ENCODE results near the gene CTSD.

Gene CTSD

DNA sequence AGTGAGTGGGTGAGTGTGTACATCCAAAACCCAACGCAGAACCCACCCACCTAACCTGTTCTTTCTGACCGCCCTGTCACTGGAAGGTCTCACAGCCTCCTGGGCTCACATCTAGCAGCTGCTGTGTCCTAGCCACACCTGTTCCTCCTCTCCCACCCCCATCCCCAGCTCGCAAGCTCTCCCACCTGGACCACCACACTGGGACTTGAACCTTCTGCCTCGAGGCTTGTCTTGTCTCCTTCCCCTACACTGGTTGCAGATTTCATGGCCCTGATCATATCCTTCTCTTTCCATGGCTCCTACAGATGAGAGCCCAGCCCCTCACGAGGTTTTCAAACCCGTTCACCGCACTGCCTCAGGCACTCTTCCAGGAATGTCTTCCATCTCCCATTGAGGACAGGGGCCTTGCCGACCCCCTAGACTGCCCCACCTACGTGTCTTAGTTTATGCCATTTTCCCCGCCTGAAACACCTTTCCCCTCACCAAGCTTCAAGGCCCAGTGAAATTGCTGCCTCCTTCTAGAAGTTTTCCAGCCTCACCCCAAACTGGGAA lies 20.1 kb downstream of the CTSD start:
- DNase-seq: no peak

DNA sequence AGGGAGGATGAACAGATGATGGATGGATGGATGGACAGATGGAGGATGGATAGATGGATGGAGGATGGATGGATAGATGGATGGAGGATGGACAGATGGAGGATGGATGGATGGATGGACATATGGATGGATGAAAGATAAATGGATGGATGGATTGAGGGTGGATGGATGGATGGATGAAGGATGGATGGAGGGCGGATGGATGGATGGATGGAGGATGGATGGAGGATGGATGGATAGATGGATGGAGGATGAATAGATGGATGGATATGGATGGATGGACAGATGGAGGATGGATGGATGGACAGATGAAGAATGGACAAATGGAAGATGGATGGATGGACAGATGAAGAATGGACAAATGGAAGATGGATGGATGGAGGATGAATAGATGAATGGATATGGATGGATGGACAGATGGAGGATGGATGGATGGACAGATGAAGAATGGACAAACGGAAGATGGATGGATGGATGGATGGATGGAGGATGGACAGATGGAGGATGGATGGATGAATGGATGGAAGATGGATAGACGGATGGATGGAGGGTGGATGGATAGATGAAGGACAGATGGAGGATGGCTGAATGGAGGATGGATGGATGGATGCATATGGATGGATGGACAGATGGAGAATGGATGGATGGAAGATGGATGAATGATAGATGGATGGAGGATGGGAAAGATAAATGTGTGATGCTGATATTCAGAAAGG lies 20.7 kb downstream of the CTSD start:
- DNase-seq: no peak

DNA sequence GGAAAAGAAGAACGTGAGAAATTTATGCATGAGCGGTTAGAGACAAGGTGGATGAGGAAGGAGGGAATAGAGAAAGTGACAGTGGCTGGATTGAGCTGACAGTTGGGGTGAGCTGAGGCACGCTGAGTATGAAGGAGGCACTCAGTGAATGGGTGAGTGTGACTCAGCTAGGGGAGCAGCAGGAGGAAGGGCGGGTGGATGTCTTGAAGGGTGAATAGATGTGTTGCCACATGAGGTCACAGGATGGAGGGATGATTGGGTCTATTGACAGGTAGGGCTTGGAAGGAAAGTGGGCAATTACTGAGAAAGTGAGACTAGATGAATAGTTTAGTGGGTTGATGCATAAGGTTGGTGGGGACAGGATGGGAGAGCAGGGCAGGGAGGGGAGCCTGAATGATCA lies 21.4 kb downstream of the CTSD start:
- no peak for DNase-seq

DNA sequence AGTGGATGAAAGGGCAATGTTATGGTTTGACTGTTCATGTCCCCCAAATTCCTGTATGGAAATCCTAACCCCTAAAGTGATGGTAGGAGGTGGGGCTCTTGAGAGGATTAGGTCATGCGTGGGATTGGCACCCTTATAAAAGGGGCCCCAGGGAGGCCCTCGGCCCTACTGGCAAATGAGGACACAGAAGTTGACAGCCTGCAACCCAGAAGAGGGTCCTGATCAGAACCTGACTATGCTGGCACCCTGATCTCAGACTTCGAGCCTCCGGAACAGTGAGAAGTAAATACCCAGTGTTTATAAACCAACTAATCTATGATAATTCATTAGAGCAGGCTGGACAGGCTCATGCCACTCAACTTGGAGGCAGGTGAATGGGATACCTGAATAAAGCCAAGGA lies 22.0 kb downstream of the CTSD start:
- DNase-seq: no peak

DNA sequence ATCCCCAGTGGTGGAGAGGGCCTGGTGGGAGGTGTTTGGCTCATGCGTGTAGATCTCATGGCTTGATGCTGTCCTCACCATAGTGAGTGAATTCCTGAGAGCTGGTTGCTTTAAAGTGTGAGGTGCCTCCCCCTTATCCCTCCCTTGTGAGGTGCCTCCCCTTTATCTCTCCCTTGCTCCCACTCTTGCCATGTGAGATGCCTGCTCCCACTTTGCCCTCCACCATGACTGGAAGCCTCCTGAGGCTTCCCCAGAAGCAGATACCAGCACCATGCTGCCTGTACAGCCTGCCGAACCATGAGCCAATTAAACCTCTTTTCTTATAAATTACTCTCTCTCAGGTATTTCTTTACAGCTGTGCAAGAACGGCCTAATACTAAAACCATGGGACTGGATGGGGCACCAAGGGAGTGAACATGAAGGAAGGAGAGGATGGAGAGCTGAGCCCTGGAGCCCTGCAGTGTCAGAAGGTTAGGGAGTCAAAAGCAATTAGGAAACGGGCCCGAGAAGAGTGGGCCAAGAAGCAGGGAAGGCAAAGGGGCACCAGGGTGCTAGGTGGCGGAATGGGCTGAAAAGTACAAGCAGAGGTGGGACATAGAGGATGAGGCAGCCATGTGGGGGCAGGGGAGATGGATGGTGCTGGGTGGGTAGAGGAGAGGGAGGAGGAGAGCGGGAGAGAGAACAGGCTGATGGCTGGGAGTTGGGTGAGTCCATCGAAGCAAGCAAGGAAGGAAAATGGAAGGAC lies 22.8 kb downstream of the CTSD start:
- DNase-seq: no peak

DNA sequence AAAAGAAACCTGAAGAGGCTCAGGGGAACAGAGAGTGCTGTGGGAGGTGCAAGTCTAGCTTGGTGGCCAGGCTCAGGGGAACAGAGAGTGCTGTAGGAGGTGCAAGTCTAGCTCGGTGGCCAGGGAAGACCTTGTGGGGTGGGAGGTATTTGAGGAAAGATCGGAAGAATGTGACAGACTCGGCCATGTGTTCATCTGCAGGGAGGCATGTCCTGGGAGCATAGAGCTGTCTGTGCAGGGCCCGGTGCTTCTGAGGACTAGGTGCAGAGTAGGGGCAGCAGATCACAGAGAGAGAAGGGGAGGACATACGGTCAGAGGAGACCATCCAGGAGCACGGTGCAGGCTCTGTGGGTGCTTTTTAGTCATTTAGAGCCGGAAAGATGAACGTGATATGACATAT lies 24.2 kb downstream of the CTSD start:
- DNase-seq: no peak

DNA sequence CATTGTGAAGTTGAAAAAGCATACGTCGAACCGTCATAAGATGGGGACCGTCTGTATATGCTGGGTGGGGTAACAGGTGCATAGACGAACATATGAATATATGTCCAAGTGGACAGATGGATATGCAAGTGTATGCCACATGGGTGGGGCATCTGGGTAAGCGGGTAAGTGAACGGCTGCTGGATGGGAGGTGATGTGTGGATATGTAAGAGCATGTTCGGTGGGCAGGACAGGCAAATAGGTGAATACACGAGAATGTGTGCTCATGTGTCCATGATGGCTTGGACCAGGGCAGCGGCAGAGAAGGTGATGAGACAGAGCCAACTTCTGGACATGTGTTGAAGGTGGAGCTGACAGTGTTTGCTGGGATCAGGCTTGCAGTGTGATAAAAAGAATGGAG lies 25.3 kb downstream of the CTSD start:
- no peak for DNase-seq

DNA sequence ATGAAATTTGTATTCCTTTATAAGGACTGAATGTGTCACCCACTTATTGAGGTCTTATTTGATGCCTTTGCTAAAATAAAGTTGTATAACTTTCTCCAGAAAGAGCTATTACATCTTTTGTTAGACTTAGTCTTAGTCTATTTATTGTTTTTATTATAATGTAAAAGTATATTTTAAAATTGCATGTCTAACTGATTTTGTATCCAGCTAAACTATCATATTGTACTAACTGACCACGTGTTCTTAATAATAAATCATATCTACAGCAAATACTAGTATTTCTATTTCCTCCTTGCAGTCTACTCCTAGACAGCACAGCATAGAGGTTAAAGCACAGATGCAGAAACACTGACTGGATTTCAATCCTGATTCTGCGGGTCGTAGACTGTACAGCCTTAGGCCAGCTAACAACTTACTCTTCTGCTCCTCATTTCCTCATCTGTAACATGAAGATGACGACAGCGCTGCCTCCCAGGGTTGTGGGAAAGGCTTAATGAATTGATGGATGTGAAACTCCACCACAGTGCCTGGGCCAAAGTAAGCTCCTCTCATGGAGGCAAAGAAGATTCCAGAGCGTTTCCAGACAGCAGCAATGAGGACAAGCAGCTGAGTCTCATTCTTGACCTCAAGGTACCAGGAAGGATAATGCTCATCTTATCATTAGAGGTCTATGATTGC lies 26.5 kb downstream of the CTSD start:
- no peak for DNase-seq

DNA sequence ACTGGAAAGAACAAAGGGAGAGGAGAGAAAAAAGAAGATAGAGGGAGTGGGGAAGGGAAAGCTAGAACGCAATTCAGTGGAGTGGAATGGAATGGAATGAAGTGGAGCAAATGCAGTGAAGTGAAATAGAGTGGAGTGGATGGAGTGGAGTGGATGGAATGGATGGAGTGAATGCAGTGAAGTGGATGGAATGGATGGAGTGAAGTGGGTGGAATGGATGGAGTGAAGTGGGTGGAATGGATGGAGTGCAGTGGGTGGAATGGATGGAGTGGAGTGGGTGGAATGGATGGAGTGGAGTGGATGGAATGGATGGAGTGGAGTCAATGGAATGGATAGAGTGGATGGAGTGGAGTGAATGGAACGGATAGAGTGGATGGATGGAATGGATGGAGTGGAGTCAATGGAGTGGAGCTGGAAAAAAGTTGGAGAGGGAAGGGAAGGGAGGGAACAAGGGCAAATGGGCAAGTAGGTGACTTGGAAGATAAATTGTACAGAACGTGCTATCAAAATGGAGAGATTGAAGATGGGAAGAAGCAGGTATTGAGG lies 27.2 kb downstream of the CTSD start:
- DNase-seq: no peak

DNA sequence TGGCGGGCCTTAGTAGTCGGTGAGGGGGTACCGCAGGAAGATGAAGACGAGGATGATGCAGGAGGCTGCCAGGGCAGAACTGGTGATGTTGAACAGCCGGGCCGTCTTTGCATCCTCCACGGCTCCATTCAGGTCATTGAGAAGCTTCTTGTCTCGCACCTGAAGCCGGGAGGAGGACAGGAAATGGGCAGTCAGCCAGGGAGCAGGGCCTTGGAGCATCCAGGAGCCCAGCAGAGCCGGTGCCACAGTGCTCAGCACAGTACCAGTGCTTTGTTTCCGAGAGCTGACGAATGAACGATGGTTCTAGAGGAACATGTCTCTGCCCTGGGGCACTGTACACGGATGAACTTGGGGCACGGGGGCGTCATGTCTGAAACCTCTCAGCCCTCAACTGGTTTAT lies 28.5 kb downstream of the CTSD start:
- no peak for DNase-seq

DNA sequence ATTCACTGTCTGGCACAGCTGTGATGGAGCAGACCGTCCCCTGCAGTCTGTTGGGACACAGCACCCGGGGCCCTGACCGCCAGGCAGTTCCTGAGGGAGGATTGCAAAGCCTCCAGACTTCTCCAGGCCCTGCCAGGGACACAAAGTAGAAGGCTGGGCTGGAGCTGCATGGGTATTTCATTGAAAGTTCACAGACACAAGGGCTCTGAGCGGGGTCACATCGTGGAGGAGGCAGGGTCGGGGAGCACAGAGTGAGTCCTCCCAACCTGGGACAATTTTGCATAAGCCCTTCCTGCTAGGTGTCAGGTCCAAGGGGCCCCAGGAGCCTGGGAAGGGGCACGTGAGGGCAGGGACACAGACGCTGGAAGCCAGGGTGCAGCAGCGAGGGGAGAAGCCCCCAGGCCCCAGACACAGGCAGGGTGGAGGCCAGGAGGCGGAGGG lies 29.1 kb downstream of the CTSD start:
- DNase-seq: no peak

DNA sequence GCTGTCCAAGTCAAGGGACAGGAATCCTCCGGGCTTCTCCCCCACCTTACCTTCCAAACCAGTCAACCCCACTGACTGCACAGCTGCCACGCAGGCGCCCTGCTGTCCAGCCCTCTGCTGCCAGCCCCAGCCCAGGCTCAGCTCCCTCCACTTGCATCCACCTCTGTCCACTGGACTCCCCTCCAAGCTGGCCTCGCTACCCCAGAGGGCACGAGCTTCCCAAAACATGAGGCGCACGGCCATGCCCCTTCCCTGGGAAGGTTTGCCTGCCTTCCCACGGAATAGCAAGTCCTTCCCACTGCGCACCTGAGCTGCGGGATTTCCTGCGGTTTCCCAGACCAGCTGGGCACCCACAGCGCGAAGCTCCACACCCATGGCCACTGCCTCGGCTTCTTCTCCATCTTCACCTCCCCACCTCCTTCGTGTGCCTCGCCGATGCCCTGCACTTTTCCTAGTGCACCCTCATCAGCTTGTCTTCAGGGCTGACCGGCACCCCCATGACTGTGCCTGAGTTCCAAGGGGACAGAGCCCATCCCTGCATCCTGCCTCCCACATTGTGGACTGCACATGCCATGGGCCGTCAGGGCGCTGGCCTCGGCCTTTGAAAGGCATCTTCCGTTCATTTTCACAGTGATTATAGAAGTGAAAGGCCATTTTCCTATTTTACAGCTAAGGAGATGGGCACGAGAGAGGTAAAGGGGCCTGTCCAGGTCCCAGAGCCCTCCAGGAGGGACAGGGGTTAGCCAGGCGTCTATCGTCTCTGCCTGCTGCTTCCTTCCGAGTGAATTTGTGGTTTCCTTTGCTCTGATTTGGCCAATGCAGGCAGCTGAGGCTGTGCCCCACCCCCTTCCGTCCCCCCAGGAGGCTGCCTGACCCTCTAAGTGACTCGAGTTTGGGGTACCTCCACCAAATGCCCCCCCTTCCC lies 29.7 kb downstream of the CTSD start:
- no peak for DNase-seq

DNA sequence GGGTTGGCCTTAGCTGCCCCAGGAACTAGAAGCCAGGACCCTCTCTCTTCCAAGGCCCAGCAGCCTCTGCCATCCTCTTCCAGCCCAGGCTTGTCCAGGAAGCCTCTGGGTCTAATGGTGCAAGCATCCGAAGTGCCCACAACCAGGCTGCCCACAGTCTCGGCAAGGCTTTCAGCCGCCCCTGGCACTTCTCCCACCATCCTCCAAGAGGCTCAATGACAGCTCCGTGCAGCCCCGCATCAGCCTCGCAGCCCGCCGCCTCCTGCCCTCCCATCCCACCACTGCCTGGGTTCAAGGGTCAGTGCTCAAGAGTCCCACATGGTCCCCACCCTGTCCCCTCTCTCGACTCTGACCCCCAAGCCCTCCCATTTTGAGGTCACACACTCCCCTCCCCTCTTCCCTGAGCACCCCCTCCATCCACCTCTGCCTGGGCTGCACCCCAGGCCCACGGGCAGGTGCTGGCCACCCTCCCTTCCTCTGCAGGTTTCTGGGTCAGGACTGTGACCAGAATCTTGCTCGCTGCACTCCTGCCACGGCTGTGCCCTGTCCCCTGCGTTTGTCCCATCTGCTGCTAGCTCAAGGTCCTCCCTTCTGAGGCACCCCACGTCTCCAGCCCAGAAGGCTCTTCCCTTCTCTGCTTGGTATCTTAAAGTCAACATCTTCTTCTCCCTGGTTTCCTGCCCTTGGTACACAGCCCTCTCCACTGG lies 30.6 kb downstream of the CTSD start:
- no peak for DNase-seq

DNA sequence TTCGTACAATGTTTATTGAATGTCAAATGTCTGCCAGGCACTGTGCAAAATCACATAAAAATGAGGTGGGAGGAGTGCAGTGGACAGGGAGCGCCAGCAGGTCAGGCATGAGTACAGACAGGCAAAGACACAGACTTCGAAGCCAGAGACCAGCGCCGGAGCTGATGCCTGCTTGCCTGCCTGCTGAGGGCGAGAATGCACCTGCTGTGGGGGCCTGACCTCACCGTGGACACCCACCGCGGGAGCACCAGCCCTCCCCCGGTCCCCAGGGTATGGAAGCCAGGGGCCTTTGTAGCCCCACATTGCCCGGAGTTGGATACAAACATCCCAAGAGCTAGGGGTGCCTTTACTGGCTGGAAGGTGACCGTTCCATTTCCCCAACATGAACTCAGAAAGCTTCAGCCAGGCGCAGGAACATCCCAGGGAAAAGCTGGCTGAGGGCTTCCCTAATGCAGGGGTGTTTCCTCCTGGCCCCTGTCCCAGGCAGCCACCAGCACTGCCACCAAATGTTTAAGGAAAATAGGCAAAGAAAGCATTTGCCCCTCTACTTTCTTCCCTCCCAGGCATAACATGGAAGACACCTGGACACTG lies 31.2 kb downstream of the CTSD start:
- DNase-seq: no peak

DNA sequence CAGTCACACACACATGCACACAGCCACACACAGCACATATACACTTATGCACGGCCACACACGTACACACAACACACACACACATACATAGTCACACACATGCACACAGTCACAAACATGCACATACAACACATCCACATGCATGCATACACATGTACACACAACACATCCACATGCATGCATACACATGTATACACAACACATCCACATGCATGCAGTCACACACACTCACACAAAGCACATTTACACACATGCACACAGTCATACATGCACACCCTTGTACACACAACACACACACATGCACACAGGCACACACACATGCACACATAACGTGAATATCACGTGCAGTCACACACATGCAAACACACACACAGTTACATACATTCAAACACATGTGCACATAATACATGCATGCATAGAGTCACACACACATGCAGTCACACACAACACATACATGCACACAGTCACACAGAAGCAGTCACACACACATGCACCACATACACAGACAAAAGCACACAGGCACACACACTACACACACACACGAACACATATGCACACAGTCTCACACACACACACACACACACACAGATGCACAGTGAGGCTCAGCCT lies 32.2 kb downstream of the CTSD start:
- DNase-seq: no peak

DNA sequence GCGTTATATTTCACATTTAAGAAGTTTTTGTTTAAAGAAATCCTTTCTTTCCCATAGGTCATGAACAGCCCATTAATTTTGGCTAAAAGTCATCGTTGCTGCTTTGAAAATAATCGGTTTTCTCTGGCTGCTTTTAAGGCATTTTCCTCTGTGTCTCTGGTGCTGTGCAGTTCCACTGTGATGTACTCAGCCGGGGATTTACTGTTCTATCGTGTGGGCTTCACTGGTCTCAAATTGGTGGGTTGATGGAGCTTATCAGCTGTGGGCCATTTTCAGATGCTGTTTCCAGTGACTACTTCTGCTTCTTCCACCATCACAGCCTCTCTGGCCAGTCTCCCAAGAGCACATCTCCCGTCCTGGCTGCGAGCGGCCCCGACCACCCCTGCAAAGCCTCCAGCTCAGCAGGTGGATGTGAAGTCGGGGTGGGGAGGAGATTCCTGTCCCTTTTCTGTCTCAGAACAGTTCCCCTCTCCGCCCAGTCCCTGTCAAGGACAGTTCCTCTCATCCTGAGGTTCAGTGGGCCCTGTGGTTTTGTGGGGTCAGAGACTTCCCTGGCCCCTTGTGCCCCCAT lies 33.6 kb downstream of the CTSD start:
- DNase-seq: no peak

DNA sequence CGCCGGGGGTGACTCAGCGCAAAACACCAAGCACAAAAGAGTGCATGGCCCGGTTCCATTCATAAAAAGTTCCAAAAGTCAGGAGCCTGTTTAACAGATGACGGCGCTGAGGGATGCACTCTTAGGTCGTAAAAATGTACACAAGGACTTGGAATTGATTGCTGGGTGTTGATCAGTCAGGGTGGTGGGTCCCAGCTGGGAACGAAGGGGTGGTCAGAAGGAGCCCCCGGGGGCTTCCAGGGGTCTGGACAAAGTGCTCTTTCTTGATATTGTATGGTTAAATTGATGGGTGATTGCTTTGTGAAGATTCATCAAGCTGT lies 34.1 kb downstream of the CTSD start:
- DNase-seq: no peak

DNA sequence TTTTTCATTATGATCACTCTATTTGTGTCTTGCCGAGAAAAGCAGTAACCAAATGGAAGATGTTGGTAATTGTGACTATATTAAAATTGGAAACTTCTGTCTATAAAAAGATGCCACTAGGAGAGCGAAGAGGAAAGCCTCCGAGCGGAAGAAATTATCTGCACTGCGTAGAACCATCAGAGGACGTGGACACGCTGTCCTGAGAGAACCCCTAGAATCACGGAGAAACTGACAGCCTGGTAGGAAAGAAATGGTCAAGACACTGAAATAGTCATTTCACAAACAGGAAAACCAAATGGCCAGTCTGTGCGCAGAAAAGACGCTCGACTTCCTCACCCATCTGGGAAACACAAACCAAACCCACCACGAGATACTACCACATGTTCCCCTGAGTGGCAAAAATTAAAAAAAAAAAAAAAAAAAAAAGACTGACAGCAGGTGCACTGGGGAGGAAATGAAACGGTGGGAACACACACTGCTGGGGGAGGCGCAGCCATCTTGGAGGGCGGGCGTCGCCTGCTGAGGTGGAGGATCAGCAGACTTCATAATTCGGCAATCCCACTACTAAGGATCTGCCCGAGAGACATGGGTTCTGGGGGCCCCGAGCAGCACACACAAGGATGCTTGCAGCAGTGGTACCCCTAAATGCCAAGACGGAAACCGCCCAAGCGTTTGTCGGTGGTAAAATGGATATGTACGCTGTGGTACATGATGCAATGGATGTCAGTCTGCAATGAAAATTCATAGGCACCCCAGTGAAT lies 34.6 kb downstream of the CTSD start:
- peak; percentile 42 for DNase-seq

DNA sequence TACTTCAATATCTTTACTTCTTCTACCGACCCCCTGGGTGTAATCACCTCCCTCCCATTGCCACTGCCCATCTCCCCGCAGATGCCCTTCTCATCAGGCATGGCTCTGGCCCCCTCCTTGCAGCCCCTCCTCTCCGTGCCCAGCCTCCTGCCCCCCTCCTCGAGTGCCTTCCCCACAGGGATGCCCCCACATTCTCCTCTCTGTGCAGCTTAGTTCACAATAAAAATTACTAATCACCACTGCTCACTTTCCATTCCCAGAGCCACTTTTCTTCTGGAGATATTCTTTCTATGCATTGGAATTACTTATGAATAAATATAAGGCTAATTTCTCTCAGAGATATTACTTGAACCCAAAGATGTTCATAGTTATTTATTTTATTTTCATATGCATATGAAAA lies 35.4 kb downstream of the CTSD start:
- DNase-seq: no peak

DNA sequence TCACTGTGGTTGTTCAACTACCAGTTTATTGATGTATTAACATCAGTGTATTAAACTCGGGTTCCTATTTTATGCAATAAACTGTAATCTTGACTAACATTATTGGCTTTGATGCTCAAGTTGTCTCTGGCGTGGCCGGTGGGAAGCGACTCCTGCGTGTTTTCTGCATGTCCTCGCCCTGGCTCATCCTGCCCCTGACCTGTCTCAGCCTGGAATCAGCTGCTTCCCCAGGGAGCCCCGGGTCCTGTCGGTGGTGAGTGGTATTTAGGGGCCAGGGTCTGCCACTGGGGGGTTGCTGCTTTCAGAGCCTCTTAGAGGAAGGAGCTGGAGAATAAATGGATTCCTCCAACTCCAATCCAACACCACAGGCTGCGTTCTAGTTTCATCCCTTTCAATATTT lies 35.9 kb downstream of the CTSD start:
- no peak for DNase-seq

Data from activated CD4-positive, alpha-beta T cell treated with anti-CD3 and anti-CD28 coated beads, Interleukin-10, Interleukin-2, amounts not matched to agents 100 ng/mL and 50 ng/mL, durations not matched to agents 16 hours and 8 hours (primary cell).